HepG2 (cell line): Measurements from ENCODE around the gene ADAMTS4. TPM values are rescaled to one million over a fixed set of nuclear protein-coding genes. Genes with fewer than 3 reads are reported as not detected.

ENCODE experiments used
- ARNTL ChIP-seq: sonication (generic); formaldehyde crosslinking; IDR thresholded peaks from 2 replicates; pipeline ENCODE4 v1.4.0; 2020; ENCODE audit warnings: mild to moderate bottlenecking, missing genetic modification reagents
- CAMTA2 ChIP-seq: sonication (generic); formaldehyde crosslinking; IDR thresholded peaks from 2 replicates; pipeline ENCODE4 v1.4.0; 2020; ENCODE audit warnings: mild to moderate bottlenecking, missing genetic modification reagents, borderline replicate concordance
- DMAP1 ChIP-seq: IDR thresholded peaks from 2 replicates; pipeline ENCODE4 v1.6.1; 2016
- HNRNPL ChIP-seq: fragments of 200-400 bp; formaldehyde crosslinking; IDR thresholded peaks from 2 replicates; pipeline ENCODE4 v1.6.1; 2017; ENCODE audit warnings: mild to moderate bottlenecking, low read depth, low read length
- ISX ChIP-seq: sonication (generic); formaldehyde crosslinking; conservative IDR thresholded peaks from 2 replicates; pipeline ENCODE4 v1.5.0; 2020; ENCODE audit warnings: missing genetic modification reagents
- MTF1 ChIP-seq: sonication (generic); formaldehyde crosslinking; IDR thresholded peaks from 2 replicates; pipeline ENCODE4 v1.5.0; 2020; ENCODE audit warnings: missing genetic modification reagents
- POGZ ChIP-seq: sonication (generic); formaldehyde crosslinking; IDR thresholded peaks from 2 replicates; pipeline ENCODE4 v1.4.0; 2020; ENCODE audit warnings: mild to moderate bottlenecking, missing genetic modification reagents
- SIN3B ChIP-seq: fragments of 150-350 bp; IDR thresholded peaks from 2 replicates; pipeline ENCODE4 v1.6.1; 2014; ENCODE audit warnings: low read length
- SMAD1 ChIP-seq: sonication (generic); formaldehyde crosslinking; IDR thresholded peaks from 2 replicates; pipeline ENCODE4 v1.4.0; 2020; ENCODE audit warnings: missing genetic modification reagents, low read depth, mild to moderate bottlenecking, borderline replicate concordance
- THAP9 ChIP-seq: sonication (generic); formaldehyde crosslinking; IDR thresholded peaks from 2 replicates; pipeline ENCODE4; 2020; ENCODE audit warnings: missing genetic modification reagents, mild to moderate bottlenecking, borderline replicate concordance
- ZBTB34 ChIP-seq: sonication (generic); formaldehyde crosslinking; IDR thresholded peaks from 2 replicates; pipeline ENCODE4 v1.8.0; 2022; ENCODE audit warnings: mild to moderate bottlenecking, missing genetic modification reagents
- ZFP1 ChIP-seq: IDR thresholded peaks from 2 replicates; pipeline ENCODE4 v1.6.1; 2016
- ZNF605 ChIP-seq: sonication (generic); formaldehyde crosslinking; IDR thresholded peaks from 2 replicates; pipeline ENCODE4 v1.8.0; 2022; ENCODE audit warnings: mild to moderate bottlenecking, missing genetic modification reagents
- ZNF609 ChIP-seq: sonication (generic); formaldehyde crosslinking; IDR thresholded peaks from 2 replicates; pipeline ENCODE4 v1.4.0; 2020; ENCODE audit warnings: mild to moderate bottlenecking, missing genetic modification reagents, borderline replicate concordance
- ZNF841 ChIP-seq: sonication (generic); formaldehyde crosslinking; IDR thresholded peaks from 2 replicates; pipeline ENCODE4 v1.8.1; 2023; ENCODE audit warnings: missing genetic modification reagents, borderline replicate concordance
- ZNF878 ChIP-seq: sonication (generic); formaldehyde crosslinking; IDR thresholded peaks from 2 replicates; pipeline ENCODE4 v1.8.1; 2023; ENCODE audit warnings: mild to moderate bottlenecking, missing genetic modification reagents, moderate library complexity
- polyA plus RNA-seq, 8 experiments: library from polyadenylated mRNA; depleted of rRNA in 3 of 8; stranded (reverse) in 7 of 8; unstranded in 1 of 8; fragments of >200 nt; fragmentation: Illumina TruSeq in 4 of 8; extraction: Trizol in 4 of 8; gene quantifications; 2 replicates each; pipeline versions ENCODE4 v1.2.1 to v1.2.3, GENCODE V29; 2011 to 2016; ENCODE audit warnings: low read depth in 4 of 8, missing spikeins in 1 of 8, mixed read lengths in 1 of 8; ENCODE audit not compliant: insufficient read depth in 1 of 8
- total RNA-seq, 5 experiments: library from RNA; depleted of rRNA; stranded (reverse); fragments of >200 nt; fragmentation: Illumina TruSeq; extraction: Trizol; gene quantifications; 2 replicates each; pipeline ENCODE4 v1.2.3, GENCODE V29; 2016; ENCODE audit warnings: low read depth in 1 of 5
- TF ChIP-seq, protein P1 (sequence below): sonication (generic); formaldehyde crosslinking; IDR thresholded peaks from 2 replicates; pipeline ENCODE4 v1.4.0; 2020; ENCODE audit warnings: missing genetic modification reagents

Gene ADAMTS4
- total and polyA plus RNA-seq, 2 of the 13 experiments (the other 11 are each of a cell fraction or from before 2014, with no cell fraction given): 0.51 to 1.7 TPM

- TF ChIP-seq ZBTB34 (CRISPR knock-in tag) (0 out of 2 replicates have a peak, but pooled peaks have one; percentile 52), DMAP1 (no peak), POGZ (CRISPR knock-in tag) (no peak), ZNF609 (CRISPR knock-in tag) (no peak), ISX (CRISPR knock-in tag) (no peak), ARNTL (CRISPR knock-in tag) (peak; percentile 50; the same call in 1 of the 2 replicates), ZNF605 (CRISPR knock-in tag) (peak; percentile 41; the same call in 1 of the 2 replicates), THAP9 (CRISPR knock-in tag) (no peak), CAMTA2 (CRISPR knock-in tag) (peak; percentile 15; the same call in 1 of the 2 replicates), MTF1 (CRISPR knock-in tag) (peak; percentile 17; the same call in 1 of the 2 replicates), ZNF841 (CRISPR knock-in tag) (peak; percentile 48; the same call in 1 of the 2 replicates), SIN3B (no peak), ZFP1 (CRISPR knock-in tag) (no peak), SMAD1 (CRISPR knock-in tag) (no peak), HNRNPL (no peak), ZNF878 (CRISPR knock-in tag) (0 out of 2 replicates have a peak, but pooled peaks have one; percentile 43)
- TF ChIP-seq, protein P1, sequence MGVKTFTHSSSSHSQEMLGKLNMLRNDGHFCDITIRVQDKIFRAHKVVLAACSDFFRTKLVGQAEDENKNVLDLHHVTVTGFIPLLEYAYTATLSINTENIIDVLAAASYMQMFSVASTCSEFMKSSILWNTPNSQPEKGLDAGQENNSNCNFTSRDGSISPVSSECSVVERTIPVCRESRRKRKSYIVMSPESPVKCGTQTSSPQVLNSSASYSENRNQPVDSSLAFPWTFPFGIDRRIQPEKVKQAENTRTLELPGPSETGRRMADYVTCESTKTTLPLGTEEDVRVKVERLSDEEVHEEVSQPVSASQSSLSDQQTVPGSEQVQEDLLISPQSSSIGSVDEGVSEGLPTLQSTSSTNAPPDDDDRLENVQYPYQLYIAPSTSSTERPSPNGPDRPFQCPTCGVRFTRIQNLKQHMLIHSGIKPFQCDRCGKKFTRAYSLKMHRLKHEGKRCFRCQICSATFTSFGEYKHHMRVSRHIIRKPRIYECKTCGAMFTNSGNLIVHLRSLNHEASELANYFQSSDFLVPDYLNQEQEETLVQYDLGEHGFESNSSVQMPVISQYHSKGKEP: no peak; the same call in 1 of the 2 replicates
Observed at GRCh38 chr1:161219078-161219892, 20.4 kb upstream of the ADAMTS4 start (continued).
